ENCODE measurements around the gene HLCS.

HLCS gene

DNA sequence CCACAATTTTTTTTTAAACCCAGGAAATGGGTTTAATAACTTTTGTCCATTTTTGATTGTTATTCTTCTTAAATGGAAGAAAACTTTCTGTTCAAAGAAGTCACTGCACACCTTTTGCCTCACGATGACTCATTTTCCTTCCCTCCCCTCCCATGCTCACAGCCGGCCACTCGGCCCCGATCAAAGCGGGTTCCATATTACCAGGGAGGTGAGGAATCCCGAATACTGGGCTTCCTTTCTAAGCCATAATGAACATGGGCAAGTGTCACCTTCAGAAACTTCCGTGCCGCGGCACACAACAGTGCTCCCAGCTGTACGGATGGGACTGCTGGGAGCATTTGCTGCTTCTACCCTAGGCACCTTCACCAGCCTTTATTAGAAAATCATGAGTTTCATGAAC lies 121.4 kb downstream of the HLCS start:
- H3K4me3 ChIP-seq (ENCODE audit: low read length) = no peak overlapping the region
- no peak overlapping the region for H3K9ac ChIP-seq (ENCODE audit: low read length)
- TF ChIP-seq EZH2 (optimal IDR thresholded peaks at IDR 0.05; ENCODE audit: low read depth, low read length) (no peak), EZH2phosphoT487 (IDR thresholded peaks at IDR 0.05; ENCODE audit: low read length) (no peak)
- TF ChIP-seq, protein P1, sequence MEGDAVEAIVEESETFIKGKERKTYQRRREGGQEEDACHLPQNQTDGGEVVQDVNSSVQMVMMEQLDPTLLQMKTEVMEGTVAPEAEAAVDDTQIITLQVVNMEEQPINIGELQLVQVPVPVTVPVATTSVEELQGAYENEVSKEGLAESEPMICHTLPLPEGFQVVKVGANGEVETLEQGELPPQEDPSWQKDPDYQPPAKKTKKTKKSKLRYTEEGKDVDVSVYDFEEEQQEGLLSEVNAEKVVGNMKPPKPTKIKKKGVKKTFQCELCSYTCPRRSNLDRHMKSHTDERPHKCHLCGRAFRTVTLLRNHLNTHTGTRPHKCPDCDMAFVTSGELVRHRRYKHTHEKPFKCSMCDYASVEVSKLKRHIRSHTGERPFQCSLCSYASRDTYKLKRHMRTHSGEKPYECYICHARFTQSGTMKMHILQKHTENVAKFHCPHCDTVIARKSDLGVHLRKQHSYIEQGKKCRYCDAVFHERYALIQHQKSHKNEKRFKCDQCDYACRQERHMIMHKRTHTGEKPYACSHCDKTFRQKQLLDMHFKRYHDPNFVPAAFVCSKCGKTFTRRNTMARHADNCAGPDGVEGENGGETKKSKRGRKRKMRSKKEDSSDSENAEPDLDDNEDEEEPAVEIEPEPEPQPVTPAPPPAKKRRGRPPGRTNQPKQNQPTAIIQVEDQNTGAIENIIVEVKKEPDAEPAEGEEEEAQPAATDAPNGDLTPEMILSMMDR (IDR thresholded peaks at IDR 0.05; ENCODE audit: low read length) = no peak
- H4K20me1 ChIP-seq (ENCODE audit: insufficient read depth, low read length) = no peaks in the 10 kb centered on the region
- H3K79me2 ChIP-seq (ENCODE audit: low read length) = no peaks in the 10 kb centered on the region
- H3K27ac ChIP-seq (ENCODE audit: low read length) = no peak overlapping the region
- H3K9me3 ChIP-seq (replicated peaks; ENCODE audit: insufficient read depth, low read length) = no peaks in the 10 kb centered on the region
- H3K9me2 ChIP-seq (replicated peaks; ENCODE audit: insufficient read depth, low read length) = no peaks in the 10 kb centered on the region
- DNase-seq = no peak
- no peak overlapping the region for H2AFZ ChIP-seq (ENCODE audit: low read length)
- H3F3A ChIP-seq (ENCODE audit: insufficient read depth, low read length) = no peaks in the 10 kb centered on the region
- no peaks in the 10 kb centered on the region for H3K36me3 ChIP-seq (replicated peaks; ENCODE audit: insufficient read depth, low read length)
- no peak overlapping the region for H3K4me2 ChIP-seq (ENCODE audit: low read depth, low read length)
- H3K27me3 ChIP-seq (replicated peaks; ENCODE audit: insufficient read depth, low read length) = no peaks in the 10 kb centered on the region
- no peaks in the 10 kb centered on the region for H3K4me1 ChIP-seq (ENCODE audit: low read length)

DNA sequence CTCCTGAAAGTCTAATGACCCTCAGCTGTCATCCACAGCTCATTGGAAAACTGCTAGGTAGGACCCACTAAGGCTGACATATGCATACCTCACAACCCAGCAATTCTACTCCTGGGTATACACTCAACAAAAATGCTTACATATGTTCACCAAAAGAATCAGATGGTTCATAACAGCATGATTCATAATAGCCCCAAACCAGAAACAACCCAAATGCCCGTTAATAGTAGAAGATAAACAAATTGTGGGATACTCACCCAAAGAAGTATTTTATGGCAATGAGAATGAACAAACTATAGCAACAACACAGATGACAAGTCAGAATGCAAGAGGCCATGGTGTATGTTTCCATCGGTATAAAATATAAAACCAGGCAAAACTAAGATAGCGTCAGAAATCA lies 124.6 kb downstream of the HLCS start:
- Histone ChIP-seq H3K9ac (ENCODE audit: low read length) (no peak overlapping the region), H3K79me2 (ENCODE audit: low read length) (no peaks in the 10 kb centered on the region), H3K9me3 (replicated peaks; ENCODE audit: insufficient read depth, low read length) (no peaks in the 10 kb centered on the region), H3K27ac (ENCODE audit: low read length) (no peak overlapping the region), H3K4me1 (ENCODE audit: low read length) (peaks cover 10% of the 10 kb centered on the region; the same call in 1 of the 2 replicates), H3K9me2 (replicated peaks; ENCODE audit: insufficient read depth, low read length) (no peaks in the 10 kb centered on the region), H3K27me3 (replicated peaks; ENCODE audit: insufficient read depth, low read length) (no peaks in the 10 kb centered on the region), H3K4me3 (ENCODE audit: low read length) (no peak overlapping the region), H3K36me3 (replicated peaks; ENCODE audit: insufficient read depth, low read length) (no peaks in the 10 kb centered on the region), H3F3A (ENCODE audit: insufficient read depth, low read length) (no peaks in the 10 kb centered on the region), H2AFZ (ENCODE audit: low read length) (no peak overlapping the region), H3K4me2 (ENCODE audit: low read depth, low read length) (no peak overlapping the region), H4K20me1 (ENCODE audit: insufficient read depth, low read length) (no peaks in the 10 kb centered on the region)
- TF ChIP-seq, protein P1 (IDR thresholded peaks at IDR 0.05; ENCODE audit: low read length) = no peak
- no peak for TF ChIP-seq EZH2phosphoT487 (IDR thresholded peaks at IDR 0.05; ENCODE audit: low read length)
- TF ChIP-seq EZH2 (optimal IDR thresholded peaks at IDR 0.05; ENCODE audit: low read depth, low read length) = no peak
- no peak for DNase-seq

DNA sequence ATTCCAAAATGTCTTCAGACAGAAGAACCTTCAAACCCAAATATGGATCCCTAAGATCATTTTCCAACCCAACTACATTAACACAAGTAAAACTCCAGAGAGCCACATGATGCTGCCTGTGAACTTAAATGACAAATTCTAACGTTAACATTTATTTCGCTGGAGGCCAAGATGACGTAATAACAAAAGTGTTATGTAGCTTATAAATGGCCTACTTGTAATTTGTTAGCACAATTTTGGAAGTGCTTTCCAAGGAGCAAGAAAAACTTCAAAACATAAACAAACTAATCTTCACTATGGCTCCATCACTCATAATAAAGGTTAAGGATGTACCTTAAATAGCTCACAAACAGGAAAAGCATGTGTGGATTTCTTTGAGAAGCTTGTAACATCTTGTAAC lies 126.7 kb downstream of the HLCS start:
- Histone ChIP-seq H3K79me2 (ENCODE audit: low read length) (no peaks in the 10 kb centered on the region), H3K4me3 (ENCODE audit: low read length) (no peak overlapping the region), H3F3A (ENCODE audit: insufficient read depth, low read length) (no peaks in the 10 kb centered on the region), H3K27me3 (replicated peaks; ENCODE audit: insufficient read depth, low read length) (no peaks in the 10 kb centered on the region), H3K4me1 (ENCODE audit: low read length) (peaks cover 10% of the 10 kb centered on the region; the same call in 1 of the 2 replicates), H3K9me2 (replicated peaks; ENCODE audit: insufficient read depth, low read length) (no peaks in the 10 kb centered on the region), H3K27ac (ENCODE audit: low read length) (no peak overlapping the region), H3K9ac (ENCODE audit: low read length) (no peak overlapping the region), H4K20me1 (ENCODE audit: insufficient read depth, low read length) (no peaks in the 10 kb centered on the region), H2AFZ (ENCODE audit: low read length) (no peak overlapping the region), H3K36me3 (replicated peaks; ENCODE audit: insufficient read depth, low read length) (no peaks in the 10 kb centered on the region), H3K4me2 (ENCODE audit: low read depth, low read length) (no peak overlapping the region), H3K9me3 (replicated peaks; ENCODE audit: insufficient read depth, low read length) (no peaks in the 10 kb centered on the region)
- DNase-seq = no peak
- no peak for TF ChIP-seq EZH2 (optimal IDR thresholded peaks at IDR 0.05; ENCODE audit: low read depth, low read length)
- TF ChIP-seq, protein P1 (IDR thresholded peaks at IDR 0.05; ENCODE audit: low read length) = no peak
